GM13977 (cell line): Measurements from ENCODE around the gene NREP.

Source experiments
- DNase-seq: peaks from one replicate; pipeline ENCODE4 v3.0.0; 2012; ENCODE audit warnings: low spot score
- CTCF ChIP-seq: IDR thresholded peaks from 2 replicates; pipeline ENCODE4 v1.5.1; 2012; ENCODE audit warnings: mild to moderate bottlenecking, control low read depth; ENCODE audit not compliant: insufficient read depth; ENCODE audit errors: extremely low read depth, missing control alignments
- in situ Hi-C: fragments of 300-500 bp; cut with MboI; formaldehyde crosslinking; loops from one replicate; pipeline ENCODE4 v1.12.0; 2022; ENCODE audit warnings: low sequenced_read_pairs, low pct_unique_long_range_greater_than_20kb, mixed read lengths, inconsistent platforms; ENCODE audit not compliant: unreplicated experiment

The NREP gene

GRCh38 chr5:111781200-111781599 lies 24.2 kb upstream of the NREP start:
- DNase-seq = no peak
- in situ Hi-C loops = no loop called here
- TF ChIP-seq CTCF = no peak

DNA sequence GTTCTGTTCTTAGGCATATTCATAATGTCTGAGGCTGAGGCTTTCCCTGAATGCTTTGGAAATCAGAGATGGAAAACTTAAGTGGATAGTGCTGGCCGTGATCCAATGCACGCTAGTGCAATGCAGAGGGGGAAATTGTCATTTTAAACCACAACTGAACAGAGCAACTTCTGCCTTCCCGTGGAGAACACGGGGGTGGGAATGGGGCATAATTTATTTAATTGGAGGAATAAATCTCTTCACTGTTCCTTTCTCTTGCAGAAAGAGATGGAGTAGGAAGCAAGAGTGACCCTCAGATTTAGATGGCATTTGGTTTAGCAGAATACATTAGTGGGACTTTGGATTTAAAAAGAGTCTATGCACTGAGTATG lies 22.9 kb upstream of the NREP start:
- TF ChIP-seq CTCF = no peak
- in situ Hi-C loops = no loop called here
- DNase-seq = no peak

DNA sequence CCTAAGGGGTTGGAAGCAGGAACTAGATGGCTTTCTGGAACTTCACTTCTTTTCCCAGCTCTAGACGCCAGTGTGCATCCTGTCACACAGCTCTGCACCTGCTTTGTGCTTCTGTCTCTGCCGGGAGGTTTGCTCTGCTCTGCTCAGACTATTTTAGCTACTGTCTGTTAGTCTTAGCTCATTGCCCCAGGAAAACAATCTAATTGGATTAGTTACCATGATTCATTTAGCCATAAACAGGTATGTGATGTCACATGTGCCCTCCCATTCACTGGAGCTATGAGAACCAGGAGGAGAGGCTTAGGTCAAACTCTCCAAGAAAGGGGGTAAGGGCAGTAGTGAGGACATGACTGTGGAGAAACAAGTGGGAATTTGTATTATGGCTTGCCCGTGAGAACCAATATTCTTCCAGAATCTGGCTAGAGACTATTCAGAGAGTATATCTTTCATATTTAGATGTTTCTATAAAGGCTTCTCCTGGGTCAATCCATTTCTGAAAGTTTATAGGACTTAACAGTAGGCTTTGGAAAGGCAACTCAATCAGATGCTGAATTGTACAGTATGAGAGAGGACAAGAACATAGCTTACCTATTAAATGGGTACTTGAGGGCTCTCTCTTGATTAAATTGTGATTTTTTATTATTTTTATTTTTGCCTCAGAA lies 22.4 kb upstream of the NREP start:
- TF ChIP-seq CTCF = no peak
- in situ Hi-C loops = no loop called here
- DNase-seq = no peak

GRCh38 chr5:111776913-111777781 lies 20.2 kb upstream of the NREP start:
- no peak for DNase-seq
- in situ Hi-C loops = no loop called here
- no peak for TF ChIP-seq CTCF

DNA sequence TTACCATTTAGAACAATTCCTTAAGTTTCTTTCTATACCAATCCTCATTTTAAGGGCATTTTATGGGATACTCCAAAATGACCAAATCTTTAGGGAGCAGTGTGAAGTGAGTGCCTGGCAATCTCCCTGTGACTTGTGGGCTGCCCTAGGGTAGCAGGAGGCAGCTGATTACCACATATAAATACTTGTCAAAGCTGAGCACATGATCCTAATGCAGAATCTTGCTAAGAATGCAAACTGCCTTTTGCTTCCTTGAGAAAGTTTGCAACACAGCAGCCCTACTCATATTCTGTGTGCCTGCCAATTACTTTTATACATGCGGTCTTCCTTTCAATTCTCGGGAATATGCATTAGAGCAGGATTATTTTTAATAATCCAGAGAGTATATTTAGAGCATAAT lies 18.2 kb upstream of the NREP start:
- TF ChIP-seq CTCF = no peak
- DNase-seq = no peak
- in situ Hi-C loops = no loop called here

DNA sequence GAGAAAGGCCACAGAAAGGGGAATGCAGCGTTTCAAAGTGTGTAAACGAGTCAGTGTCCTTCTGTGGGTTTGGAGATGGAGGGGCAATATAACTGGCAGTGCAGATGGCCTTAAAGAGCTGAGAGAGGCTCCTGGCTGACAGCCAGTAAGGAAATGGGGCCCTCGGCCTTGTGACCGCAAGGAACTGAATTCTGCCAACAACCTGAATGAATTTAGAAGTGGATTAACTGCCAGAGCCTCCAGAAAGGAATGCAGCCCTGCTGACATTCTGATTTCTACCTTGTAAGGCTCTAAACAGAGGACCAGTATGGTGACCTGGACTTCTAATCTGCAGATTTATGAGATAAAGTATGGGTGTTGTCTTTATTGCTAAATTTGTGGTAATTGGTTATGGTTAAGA lies 17.5 kb upstream of the NREP start:
- no peak for TF ChIP-seq CTCF
- in situ Hi-C loops = no loop called here
- DNase-seq = no peak
